Activated T-cell treated with anti-CD3 and anti-CD28 coated beads for 48 hours (primary cell): ENCODE measurements around the gene SKI.

ENCODE experiments used
- DNase-seq: peaks from one replicate; pipeline ENCODE4 v3.0.0-alpha.2; 2020; ENCODE audit warnings: low read depth

The SKI gene

DNA sequence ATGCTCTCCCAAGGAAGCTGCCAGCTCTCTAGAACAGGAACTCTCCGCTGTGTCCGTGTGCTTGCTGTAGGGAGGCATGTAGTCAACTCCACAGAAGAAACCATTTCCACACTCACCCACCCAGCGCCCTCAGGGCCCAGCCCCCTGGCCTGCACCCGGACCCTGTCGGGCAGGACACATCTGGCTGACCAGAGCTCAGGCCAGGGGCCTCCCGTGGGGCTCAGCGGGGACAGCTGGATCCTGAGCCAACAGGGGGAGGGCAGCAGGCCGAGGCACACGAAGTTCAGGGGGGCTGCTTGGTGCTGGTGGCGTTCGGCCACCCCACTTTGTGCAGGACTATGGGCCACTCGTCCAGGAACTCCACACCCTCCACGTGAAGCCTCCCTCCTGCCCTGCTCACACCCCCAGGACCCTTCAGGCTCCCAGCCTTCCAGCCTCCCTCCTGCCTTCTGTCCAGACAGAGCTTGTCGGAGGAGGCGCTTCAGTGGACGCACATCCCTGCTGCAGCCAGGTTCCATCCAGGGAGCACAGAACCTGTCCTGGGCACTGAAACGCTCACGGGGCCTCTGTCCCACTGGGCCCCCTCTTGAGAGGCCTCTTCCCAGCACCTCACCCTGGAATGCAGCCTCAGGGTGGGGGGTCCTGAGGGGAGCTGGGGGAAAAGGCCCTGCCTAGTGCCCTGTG, 18.6 kb upstream of the SKI start:
- DNase-seq: no peak

GRCh38 chr1:2210084-2210653, 17.9 kb upstream of the SKI start:
- DNase-seq: no peak

GRCh38 chr1:2210786-2211185, 17.3 kb upstream of the SKI start:
- no peak for DNase-seq

GRCh38 chr1:2212274-2212531, 15.9 kb upstream of the SKI start:
- no peak for DNase-seq

GRCh38 chr1:2212532-2213491, 15.3 kb upstream of the SKI start:
- DNase-seq: no peak

- DNase-seq: no peak
These were observed 14.3 kb upstream of the SKI start for GRCh38 chr1:2213576-2214505.

DNA sequence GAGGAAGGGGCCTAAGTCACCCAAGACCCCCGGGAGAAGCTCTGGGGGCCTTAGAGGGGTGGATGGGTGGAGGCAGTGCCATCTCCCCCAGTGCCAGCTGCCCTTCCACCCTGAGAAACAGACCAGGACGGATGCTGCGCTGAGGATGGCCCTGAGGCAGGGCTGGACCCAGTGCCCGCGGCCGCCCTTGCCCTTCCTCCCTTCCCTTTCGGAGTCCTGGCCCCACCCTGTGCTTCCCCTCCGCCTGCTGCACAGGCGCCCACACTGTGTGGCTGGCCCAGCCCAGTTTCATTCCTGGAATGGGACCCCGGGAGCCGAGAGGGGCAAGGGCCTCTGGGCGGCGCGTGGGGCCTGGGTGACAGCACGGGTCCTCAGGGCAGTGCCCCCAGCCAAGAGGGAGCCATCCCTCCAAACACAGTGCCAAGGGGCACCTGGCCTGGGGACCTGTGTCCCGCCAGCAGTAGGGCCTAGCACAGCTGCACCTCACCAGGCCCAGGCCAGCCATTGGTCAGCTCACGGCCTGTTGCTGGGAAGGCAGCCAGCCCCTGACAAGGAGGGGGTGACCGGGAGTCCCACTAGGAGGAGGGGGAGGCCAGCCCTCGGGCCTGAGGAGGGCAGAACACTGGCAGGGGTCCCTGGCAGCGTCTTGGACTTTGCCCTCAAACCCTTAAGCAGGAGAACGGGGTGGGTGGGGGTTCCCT, 13.4 kb upstream of the SKI start:
- DNase-seq: no peak

DNA sequence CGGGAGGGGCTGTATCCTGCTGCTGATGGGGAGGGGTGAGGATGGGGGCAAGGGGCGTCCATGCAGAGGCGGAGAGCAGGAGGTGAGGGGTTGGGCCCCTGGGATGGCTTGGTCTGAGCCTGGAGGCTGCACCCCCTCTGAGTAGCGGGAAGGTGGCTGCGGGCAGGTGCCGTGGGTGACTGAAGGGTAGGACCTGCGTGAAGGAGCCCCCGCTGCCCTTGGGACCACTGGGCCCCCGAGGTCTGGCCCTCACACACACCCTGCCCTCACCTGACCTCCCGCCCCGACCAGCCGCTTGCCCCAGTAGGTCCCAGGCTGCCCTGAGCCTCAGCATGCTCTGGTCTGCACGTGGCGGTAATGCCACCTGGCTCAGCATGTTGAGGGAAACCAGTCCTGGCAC, 12.8 kb upstream of the SKI start:
- no peak for DNase-seq

GRCh38 chr1:2215909-2216766, 12.0 kb upstream of the SKI start:
- no peak for DNase-seq

DNA sequence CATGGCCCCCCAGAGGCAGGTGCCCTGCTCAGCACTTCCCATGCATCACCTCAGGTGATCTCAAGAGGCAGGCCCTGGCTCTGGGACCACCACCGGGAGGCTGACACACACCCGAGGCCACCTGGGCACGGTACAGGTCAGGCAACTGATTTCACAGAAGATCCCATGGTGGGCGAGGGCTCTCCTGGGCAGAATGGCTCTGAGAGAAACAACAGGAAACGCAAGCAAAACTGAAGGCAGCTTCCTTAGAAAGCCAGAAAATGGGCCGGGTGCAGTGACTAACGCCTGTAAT, 11.4 kb upstream of the SKI start:
- no peak for DNase-seq

GRCh38 chr1:2221271-2221670, 6.8 kb upstream of the SKI start:
- no peak for DNase-seq

GRCh38 chr1:2224170-2224584, 3.9 kb upstream of the SKI start:
- no peak for DNase-seq

DNA sequence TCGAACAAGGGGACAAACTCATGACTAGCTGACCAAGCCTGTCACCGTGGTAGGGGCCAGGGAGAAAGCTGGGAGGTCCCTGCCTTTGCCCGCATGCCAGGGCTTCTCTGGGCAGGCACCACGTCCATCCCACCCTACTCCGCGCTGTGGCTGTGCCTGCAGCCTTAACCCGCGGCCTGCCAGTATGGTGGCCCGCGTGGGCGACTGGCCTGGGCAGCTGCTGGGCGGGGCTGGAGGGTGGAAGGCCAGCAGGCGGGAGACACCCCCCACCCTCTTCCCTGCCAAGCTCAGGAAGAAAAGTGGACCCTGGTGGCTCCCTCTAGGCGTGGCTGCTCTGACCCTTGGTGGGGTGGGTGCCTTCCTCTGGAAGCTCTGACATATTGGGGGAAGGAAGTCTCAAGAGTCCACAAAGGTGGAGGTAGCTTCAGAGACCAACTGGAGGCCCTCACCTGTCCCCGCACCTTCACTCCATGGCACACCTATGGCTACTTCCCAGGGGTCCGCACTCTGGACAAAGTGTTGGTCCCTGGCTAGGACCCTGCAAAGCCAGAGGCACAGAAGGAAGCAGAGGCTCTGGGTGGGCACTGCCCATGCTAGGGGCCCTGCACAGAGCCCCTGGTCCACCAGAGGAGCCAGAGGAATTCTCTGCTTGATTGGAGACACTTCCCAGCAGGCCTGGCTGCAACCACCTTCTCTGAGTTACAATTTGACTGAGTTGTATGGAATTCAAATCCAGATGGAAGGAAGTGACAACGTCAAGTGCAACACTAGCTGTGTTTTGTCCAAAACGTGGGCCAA, 3.3 kb upstream of the SKI start:
- DNase-seq: no peak

DNA sequence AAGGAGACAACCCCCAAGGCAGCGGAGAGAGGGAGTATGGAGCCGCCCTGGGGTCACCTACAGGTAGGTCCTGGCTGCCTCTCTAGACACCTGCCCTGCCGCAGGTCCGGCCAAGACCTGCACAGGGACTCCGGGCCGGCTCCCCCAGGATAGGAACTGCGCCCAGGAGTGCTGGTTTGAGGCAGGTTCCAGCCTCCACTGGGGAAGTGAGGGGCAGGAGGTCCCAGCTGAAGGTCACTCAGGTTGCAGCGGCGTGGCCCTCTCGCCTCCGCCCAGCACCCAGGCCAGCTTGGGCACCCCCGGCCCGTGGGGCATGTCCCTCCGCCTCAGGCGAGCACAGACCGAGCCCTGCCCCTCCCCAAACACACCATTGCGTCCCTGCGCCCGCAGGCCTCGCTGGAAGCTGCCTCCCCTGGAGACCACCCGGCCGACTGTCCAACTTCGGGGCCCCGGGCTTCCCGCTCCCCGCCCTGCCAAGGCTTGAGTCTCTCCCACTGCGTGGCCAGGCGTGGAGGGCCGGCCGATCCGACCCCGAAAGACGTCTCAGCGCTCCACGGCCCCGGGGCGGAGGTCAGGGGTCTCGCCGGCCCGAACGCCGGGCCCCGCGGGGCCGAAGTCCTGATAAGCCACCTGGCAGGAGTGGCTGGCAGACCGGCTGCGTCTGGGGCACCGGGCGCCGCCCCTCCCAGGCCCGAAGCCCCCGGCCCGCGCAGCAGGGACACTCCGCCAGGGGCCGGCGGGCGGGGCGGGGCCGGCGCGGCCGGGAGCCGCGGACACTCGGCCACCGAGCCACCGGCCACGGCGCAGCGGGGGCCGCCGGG, 1.4 kb upstream of the SKI start:
- DNase-seq: no peak

DNA sequence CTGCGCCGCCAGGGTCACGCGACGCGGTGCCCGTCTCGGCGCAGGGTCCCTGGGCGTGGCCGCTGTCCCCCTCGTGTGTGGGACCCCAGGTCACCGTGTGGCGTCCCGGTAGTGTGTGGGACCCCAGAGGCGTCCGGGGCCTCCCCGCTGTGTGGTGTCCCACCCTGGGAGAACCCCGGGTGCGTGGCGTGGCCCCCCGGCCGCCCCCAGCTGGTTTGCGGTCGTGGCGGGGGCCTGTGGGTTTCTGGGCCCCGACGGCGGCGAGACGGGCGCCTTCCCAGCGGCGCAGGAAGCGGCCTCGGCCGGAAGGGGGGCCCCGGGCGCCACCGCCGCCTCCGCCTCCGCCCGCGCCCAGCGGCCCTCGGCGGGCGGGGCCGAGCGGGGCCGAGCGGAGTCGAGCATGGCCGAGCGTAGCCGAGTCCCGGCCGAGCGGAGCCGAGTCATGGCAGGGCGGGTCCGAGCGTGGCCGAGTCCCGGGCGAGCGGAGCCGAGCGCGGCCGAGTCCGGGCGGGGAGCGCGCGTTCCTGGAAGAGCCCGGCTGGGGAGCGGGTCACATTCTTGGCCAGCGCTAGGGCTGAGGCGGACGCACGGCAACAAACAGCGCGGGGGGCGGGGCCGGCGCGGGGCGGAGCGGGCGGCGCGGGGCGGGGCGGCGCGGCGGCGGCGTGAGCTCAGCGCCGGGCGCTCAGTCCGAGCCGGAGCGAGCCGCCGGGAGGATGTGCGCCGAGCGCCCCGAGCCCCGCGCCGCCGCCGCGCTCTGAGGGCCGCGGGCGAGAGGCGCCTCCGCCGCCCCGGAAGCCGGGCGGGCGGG, 568 bp upstream of the SKI start:
- peak; percentile 98 for DNase-seq

DNA sequence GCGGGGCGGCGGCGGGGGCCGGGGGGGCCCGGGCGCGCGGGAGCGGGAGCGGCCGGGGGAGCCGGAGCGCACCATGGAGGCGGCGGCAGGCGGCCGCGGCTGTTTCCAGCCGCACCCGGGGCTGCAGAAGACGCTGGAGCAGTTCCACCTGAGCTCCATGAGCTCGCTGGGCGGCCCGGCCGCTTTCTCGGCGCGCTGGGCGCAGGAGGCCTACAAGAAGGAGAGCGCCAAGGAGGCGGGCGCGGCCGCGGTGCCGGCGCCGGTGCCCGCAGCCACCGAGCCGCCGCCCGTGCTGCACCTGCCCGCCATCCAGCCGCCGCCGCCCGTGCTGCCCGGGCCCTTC, 546 bp downstream of the SKI start:
- DNase-seq: no peak

DNA sequence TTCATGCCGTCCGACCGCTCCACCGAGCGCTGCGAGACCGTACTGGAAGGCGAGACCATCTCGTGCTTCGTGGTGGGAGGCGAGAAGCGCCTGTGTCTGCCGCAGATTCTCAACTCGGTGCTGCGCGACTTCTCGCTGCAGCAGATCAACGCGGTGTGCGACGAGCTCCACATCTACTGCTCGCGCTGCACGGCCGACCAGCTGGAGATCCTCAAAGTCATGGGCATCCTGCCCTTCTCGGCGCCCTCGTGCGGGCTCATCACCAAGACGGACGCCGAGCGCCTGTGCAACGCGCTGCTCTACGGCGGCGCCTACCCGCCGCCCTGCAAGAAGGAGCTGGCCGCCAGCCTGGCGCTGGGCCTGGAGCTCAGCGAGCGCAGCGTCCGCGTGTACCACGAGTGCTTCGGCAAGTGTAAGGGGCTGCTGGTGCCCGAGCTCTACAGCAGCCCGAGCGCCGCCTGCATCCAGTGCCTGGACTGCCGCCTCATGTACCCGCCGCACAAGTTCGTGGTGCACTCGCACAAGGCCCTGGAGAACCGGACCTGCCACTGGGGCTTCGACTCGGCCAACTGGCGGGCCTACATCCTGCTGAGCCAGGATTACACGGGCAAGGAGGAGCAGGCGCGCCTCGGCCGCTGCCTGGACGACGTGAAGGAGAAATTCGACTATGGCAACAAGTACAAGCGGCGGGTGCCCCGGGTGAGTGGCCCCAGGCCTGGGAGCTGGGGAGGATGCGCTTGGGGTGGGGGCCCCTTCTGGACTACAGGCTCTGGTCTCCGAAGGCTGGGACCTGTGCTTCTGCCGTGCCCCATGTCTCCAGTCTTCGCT, 1.1 kb downstream of the SKI start:
- DNase-seq: peak; percentile 57
